Fibroblast of lung (primary cell): ENCODE measurements around the gene TSHR. TPM values are rescaled to one million over a fixed set of nuclear protein-coding genes. Genes with fewer than 3 reads are reported as not detected.

ENCODE experiments used
- DNase-seq, 2 donors: peaks; one replicate each; pipeline versions ENCODE4 v3.0.0 to v3.0.0-alpha.2; 2010; ENCODE audit warnings: low read depth in 2 of 2
- H2AFZ ChIP-seq: 2 replicates; pipeline ENCODE4 v1.5.1; 2012; ENCODE audit warnings: low read length, control low read depth, inconsistent platforms
- H3K27ac ChIP-seq: 2 replicates; pipeline ENCODE4 v1.5.1; 2011; ENCODE audit warnings: low read length, control low read depth; ENCODE audit not compliant: insufficient read depth
- H3K27me3 ChIP-seq: 2 replicates; pipeline ENCODE4 v1.5.1; 2011; ENCODE audit warnings: mild to moderate bottlenecking, low read length; ENCODE audit not compliant: control insufficient read depth, insufficient read depth
- H3K36me3 ChIP-seq: 2 replicates; pipeline ENCODE4 v1.5.1; 2011; ENCODE audit warnings: low read length; ENCODE audit not compliant: control insufficient read depth, insufficient read depth
- H3K4me1 ChIP-seq: 2 replicates; pipeline ENCODE4 v1.5.1; 2011; ENCODE audit warnings: low read length; ENCODE audit not compliant: control insufficient read depth, insufficient read depth; ENCODE audit errors: extremely low read depth
- H3K4me2 ChIP-seq: 2 replicates; pipeline ENCODE4 v1.5.1; 2011; ENCODE audit warnings: low read length, control low read depth; ENCODE audit not compliant: insufficient read depth; ENCODE audit errors: extremely low read depth
- H3K4me3 ChIP-seq, 4 experiments: fragments of 200-600 bp in 1 of 4; sonication (generic) in 1 of 4; replicated peaks in 1 of 4; 2 replicates each; pipeline ENCODE4 v1.5.1; 2011 to 2016; ENCODE audit warnings: low read length in 4 of 4, low read depth in 3 of 4, mild to moderate bottlenecking in 3 of 4, control low read depth in 2 of 4, inconsistent platforms in 1 of 4, mixed read lengths in 1 of 4; ENCODE audit not compliant: insufficient read depth in 1 of 4; ENCODE audit errors: control extremely low read depth in 1 of 4
- H3K79me2 ChIP-seq: 2 replicates; pipeline ENCODE4 v1.5.1; 2012; ENCODE audit warnings: mild to moderate bottlenecking, low read length, inconsistent platforms; ENCODE audit not compliant: control insufficient read depth, insufficient read depth
- H3K9ac ChIP-seq: 2 replicates; pipeline ENCODE4 v1.5.1; 2011; ENCODE audit warnings: mild to moderate bottlenecking, low read length, control low read depth; ENCODE audit not compliant: insufficient read depth
- H3K9me3 ChIP-seq: 2 replicates; pipeline ENCODE4 v1.5.1; 2012; ENCODE audit warnings: low read depth, low read length; ENCODE audit not compliant: control insufficient read depth, insufficient read depth
- H4K20me1 ChIP-seq: 2 replicates; pipeline ENCODE4 v1.5.1; 2011; ENCODE audit warnings: low read length; ENCODE audit not compliant: control insufficient read depth, insufficient read depth; ENCODE audit errors: extremely low read depth
- EZH2 ChIP-seq: IDR thresholded peaks from 2 replicates; pipeline ENCODE4 v1.5.1; 2012; ENCODE audit warnings: low read length, control low read depth, mild to moderate bottlenecking; ENCODE audit errors: missing control alignments
- polyA plus RNA-seq, 2 donors: library from polyadenylated mRNA; depleted of rRNA in 1 of 2; stranded (reverse) in 1 of 2; unstranded in 1 of 2; fragments of >200 nt; gene quantifications; 2 replicates each; pipeline ENCODE4 v1.2.1, GENCODE V29; 2011 to 2012; ENCODE audit warnings: missing spikeins in 1 of 2
- total RNA-seq: library from RNA; depleted of rRNA; stranded (reverse); fragments of >200 nt; gene quantifications from 2 replicates; pipeline ENCODE4 v1.2.1, GENCODE V29; 2014
- TF ChIP-seq, protein P1 (sequence below), 2 donors: IDR thresholded peaks in 1 of 2; conservative IDR thresholded peaks in 1 of 2; 1 replicate in 1 of 2; 2 replicates in 1 of 2; pipeline ENCODE4 v1.5.1; 2011 to 2012; ENCODE audit warnings: low read length in 2 of 2, control low read depth in 1 of 2, inconsistent platforms in 1 of 2, low read depth in 1 of 2, mild to moderate bottlenecking in 1 of 2

TSHR gene
- total and polyA plus RNA-seq, 2 donors (not counting 1 experiment from before 2014, with no cell fraction given) = not detected

DNA sequence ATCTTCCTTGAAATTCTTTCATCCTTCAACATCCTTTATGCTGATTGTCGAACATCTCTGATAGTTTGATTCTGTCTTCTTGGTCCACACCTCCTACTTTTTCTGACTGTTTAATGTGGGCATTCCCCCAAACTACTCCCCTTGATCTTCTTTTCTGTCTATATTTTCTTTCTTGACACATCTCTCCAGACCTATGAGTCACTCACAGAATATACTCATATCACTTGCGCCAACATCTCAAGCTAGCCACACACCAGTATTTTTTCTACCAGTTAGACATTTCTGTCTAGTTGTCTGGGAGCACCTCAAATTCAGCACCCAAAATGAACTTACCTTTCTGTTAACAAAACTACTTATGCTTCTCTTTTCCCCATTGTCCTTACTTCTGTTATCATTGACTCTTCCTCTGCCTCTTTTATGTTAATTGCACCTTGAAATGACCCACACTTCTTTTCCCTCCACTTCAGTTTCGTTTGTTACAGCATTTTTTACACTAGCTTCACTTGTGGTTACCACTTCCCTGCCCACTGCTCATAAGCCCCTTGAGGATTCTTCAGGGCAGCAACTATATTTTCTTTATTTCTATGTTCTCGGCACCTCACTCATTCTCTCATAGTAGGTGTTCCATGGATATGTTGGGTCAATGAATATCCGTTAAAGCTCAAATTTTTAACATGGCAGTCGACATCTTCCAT lies 33.5 kb downstream of the TSHR start:
- Histone ChIP-seq H3K79me2 (no peaks in the 10 kb centered on the region), H3K9ac (no peak overlapping the region), H4K20me1 (no peaks in the 10 kb centered on the region), H3K4me2 (no peak overlapping the region), H3K27ac (no peak overlapping the region), H3K36me3 (no peaks in the 10 kb centered on the region), H3K27me3 (no peaks in the 10 kb centered on the region), H2AFZ (no peak overlapping the region), H3K4me3 (no peak overlapping the region), H3K4me1 (no peaks in the 10 kb centered on the region), H3K9me3 (no peaks in the 10 kb centered on the region)
- peak in 1 of 2 donors; percentile 23 for DNase-seq
- TF ChIP-seq, protein P1, sequence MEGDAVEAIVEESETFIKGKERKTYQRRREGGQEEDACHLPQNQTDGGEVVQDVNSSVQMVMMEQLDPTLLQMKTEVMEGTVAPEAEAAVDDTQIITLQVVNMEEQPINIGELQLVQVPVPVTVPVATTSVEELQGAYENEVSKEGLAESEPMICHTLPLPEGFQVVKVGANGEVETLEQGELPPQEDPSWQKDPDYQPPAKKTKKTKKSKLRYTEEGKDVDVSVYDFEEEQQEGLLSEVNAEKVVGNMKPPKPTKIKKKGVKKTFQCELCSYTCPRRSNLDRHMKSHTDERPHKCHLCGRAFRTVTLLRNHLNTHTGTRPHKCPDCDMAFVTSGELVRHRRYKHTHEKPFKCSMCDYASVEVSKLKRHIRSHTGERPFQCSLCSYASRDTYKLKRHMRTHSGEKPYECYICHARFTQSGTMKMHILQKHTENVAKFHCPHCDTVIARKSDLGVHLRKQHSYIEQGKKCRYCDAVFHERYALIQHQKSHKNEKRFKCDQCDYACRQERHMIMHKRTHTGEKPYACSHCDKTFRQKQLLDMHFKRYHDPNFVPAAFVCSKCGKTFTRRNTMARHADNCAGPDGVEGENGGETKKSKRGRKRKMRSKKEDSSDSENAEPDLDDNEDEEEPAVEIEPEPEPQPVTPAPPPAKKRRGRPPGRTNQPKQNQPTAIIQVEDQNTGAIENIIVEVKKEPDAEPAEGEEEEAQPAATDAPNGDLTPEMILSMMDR (conservative IDR thresholded peaks at IDR 0.05 in 1 of 2, IDR thresholded peaks at IDR 0.05 in 1 of 2; ENCODE audit: low read depth in 1 of 2, low read length in 2 of 2) = no peak
- TF ChIP-seq EZH2 = no peak

- Histone ChIP-seq H3K4me3 (no peak overlapping the region), H4K20me1 (no peaks in the 10 kb centered on the region), H3K27me3 (no peaks in the 10 kb centered on the region), H3K79me2 (no peaks in the 10 kb centered on the region), H3K27ac (no peak overlapping the region), H3K9me3 (no peaks in the 10 kb centered on the region), H2AFZ (no peak overlapping the region), H3K4me2 (no peak overlapping the region), H3K4me1 (no peaks in the 10 kb centered on the region), H3K9ac (no peak overlapping the region), H3K36me3 (no peaks in the 10 kb centered on the region)
- DNase-seq = no peak
- no peak for TF ChIP-seq EZH2
- TF ChIP-seq, protein P1 (conservative IDR thresholded peaks at IDR 0.05 in 1 of 2, IDR thresholded peaks at IDR 0.05 in 1 of 2; ENCODE audit: low read depth in 1 of 2, low read length in 2 of 2) = no peak
Observed at GRCh38 chr14:80992580-80992979, 37.2 kb downstream of the TSHR start.

- Histone ChIP-seq H3K4me3 (peak overlapping the region in 1 of 4 experiments; percentile 0), H2AFZ (no peak overlapping the region)
- DNase-seq = peak; percentile 72 to 89
Observed at GRCh38 chr14:80996049-80996901, 40.9 kb downstream of the TSHR start.

More at GRCh38 chr14:80996049-80996901, 40.9 kb downstream of the TSHR start:
- Histone ChIP-seq H3K27me3 (no peaks in the 10 kb centered on the region), H3K36me3 (no peaks in the 10 kb centered on the region), H3K79me2 (no peaks in the 10 kb centered on the region), H4K20me1 (no peaks in the 10 kb centered on the region), H3K4me1 (no peaks in the 10 kb centered on the region), H3K4me2 (peak overlapping the region; percentile 61), H3K9me3 (no peaks in the 10 kb centered on the region), H3K27ac (no peak overlapping the region), H3K9ac (no peak overlapping the region)
- no peak for TF ChIP-seq EZH2
- TF ChIP-seq, protein P1 (conservative IDR thresholded peaks at IDR 0.05 in 1 of 2, IDR thresholded peaks at IDR 0.05 in 1 of 2; ENCODE audit: low read depth in 1 of 2, low read length in 2 of 2) = peak; percentile 75 to 77
